Stimulated activated CD8-positive, alpha-beta memory T cell treated with anti-CD3 and anti-CD28 coated beads, Interleukin-7, amount 100 ng/mL, for 24 hours (primary cell): ENCODE measurements around the gene ELOVL1.

Experiments used
- DNase-seq: peaks from one replicate; pipeline ENCODE4 v3.0.0-alpha.2; 2020; ENCODE audit warnings: low read depth

Gene ELOVL1

GRCh38 chr1:43354936-43355335 is 12.9 kb downstream of the ELOVL1 start:
- no peak for DNase-seq

GRCh38 chr1:43354471-43354870 is 13.3 kb downstream of the ELOVL1 start:
- no peak for DNase-seq

- DNase-seq, result no peak
Observed at GRCh38 chr1:43352881-43353280, 14.9 kb downstream of the ELOVL1 start.

- no peak for DNase-seq
Observed at GRCh38 chr1:43352351-43352705, 15.5 kb downstream of the ELOVL1 start.

- DNase-seq, result no peak
Observed at GRCh38 chr1:43351421-43352350, 16.1 kb downstream of the ELOVL1 start.

GRCh38 chr1:43350976-43351375 is 16.8 kb downstream of the ELOVL1 start:
- DNase-seq, result no peak

- DNase-seq, result no peak
Observed at GRCh38 chr1:43349594-43350306, 18.1 kb downstream of the ELOVL1 start.

GRCh38 chr1:43348809-43349593 is 18.8 kb downstream of the ELOVL1 start:
- DNase-seq, result no peak

GRCh38 chr1:43348343-43348808 is 19.4 kb downstream of the ELOVL1 start:
- DNase-seq, result no peak

- no peak for DNase-seq
Observed at GRCh38 chr1:43346636-43347035, 21.2 kb downstream of the ELOVL1 start.

GRCh38 chr1:43345120-43345519 is 22.7 kb downstream of the ELOVL1 start:
- DNase-seq, result no peak

GRCh38 chr1:43344267-43344850 is 23.5 kb downstream of the ELOVL1 start:
- DNase-seq, result no peak

- DNase-seq, result no peak
Observed at GRCh38 chr1:43340559-43340958, 27.3 kb downstream of the ELOVL1 start.

- no peak for DNase-seq
Observed at GRCh38 chr1:43339584-43340232, 28.1 kb downstream of the ELOVL1 start.

GRCh38 chr1:43338001-43338400 is 29.8 kb downstream of the ELOVL1 start:
- DNase-seq, result no peak

- no peak for DNase-seq
Observed at GRCh38 chr1:43337588-43337987, 30.2 kb downstream of the ELOVL1 start, which contains the start of gene MPL. Gene MPL, plus strand, starts transcription at chr1:43337818. Its CDS starts 31 bp downstream, at chr1:43337849.

- DNase-seq, result no peak
Observed at GRCh38 chr1:43334453-43335205, 33.2 kb downstream of the ELOVL1 start.

- DNase-seq, result no peak
Observed at GRCh38 chr1:43331688-43332087, 36.1 kb downstream of the ELOVL1 start.

- DNase-seq, result peak; percentile 19
Observed at GRCh38 chr1:43329995-43330751, 37.6 kb downstream of the ELOVL1 start.
